ENCODE data around the gene COPZ2. TPM values are rescaled to one million over a fixed set of nuclear protein-coding genes. Genes with fewer than 3 reads are reported as not detected.

Gene COPZ2
- total RNA-seq, 1 donor: 121 TPM

DNA sequence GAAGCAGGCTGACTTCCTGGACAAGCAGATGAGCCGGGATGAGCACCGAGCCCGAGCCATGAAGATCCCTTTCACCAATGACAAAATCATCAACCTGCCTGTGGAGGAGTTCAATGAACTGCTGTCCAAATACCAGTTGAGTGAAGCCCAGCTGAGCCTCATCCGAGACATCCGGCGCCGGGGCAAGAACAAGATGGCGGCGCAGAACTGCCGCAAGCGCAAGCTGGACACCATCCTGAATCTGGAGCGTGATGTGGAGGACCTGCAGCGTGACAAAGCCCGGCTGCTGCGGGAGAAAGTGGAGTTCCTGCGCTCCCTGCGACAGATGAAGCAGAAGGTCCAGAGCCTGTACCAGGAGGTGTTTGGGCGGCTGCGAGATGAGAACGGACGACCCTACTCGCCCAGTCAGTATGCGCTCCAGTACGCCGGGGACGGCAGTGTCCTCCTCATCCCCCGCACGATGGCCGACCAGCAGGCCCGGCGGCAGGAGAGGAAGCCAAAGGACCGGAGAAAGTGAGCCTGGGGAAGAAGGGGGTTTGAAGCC is 21.6 kb upstream of the COPZ2 start:
- Histone ChIP-seq H3K79me2 (ENCODE audit: insufficient read depth, low read length) (peaks cover 74% of the 10 kb centered on the region), H3K4me2 (ENCODE audit: insufficient read depth, low read length) (no peak overlapping the region), H3K36me3 (ENCODE audit: insufficient read depth, low read length) (peaks cover 69% of the 10 kb centered on the region), H3K27me3 (ENCODE audit: insufficient read depth, low read length) (no peaks in the 10 kb centered on the region), H3K4me1 (ENCODE audit: insufficient read depth, low read length) (peaks cover 25% of the 10 kb centered on the region), H3K9me3 (ENCODE audit: low read depth, low read length) (no peaks in the 10 kb centered on the region), H3K27ac (ENCODE audit: low read depth, low read length) (no peak overlapping the region), H3K4me3 (ENCODE audit: insufficient read depth, low read length) (no peak overlapping the region), H2AFZ (ENCODE audit: low read length) (no peak overlapping the region), H4K20me1 (ENCODE audit: insufficient read depth, low read length) (peaks cover 17% of the 10 kb centered on the region)
- DNase-seq (ENCODE audit: insufficient read length, low spot score, missing footprints): no peak
- TF ChIP-seq, protein P1, sequence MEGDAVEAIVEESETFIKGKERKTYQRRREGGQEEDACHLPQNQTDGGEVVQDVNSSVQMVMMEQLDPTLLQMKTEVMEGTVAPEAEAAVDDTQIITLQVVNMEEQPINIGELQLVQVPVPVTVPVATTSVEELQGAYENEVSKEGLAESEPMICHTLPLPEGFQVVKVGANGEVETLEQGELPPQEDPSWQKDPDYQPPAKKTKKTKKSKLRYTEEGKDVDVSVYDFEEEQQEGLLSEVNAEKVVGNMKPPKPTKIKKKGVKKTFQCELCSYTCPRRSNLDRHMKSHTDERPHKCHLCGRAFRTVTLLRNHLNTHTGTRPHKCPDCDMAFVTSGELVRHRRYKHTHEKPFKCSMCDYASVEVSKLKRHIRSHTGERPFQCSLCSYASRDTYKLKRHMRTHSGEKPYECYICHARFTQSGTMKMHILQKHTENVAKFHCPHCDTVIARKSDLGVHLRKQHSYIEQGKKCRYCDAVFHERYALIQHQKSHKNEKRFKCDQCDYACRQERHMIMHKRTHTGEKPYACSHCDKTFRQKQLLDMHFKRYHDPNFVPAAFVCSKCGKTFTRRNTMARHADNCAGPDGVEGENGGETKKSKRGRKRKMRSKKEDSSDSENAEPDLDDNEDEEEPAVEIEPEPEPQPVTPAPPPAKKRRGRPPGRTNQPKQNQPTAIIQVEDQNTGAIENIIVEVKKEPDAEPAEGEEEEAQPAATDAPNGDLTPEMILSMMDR (IDR thresholded peaks at IDR 0.05; ENCODE audit: extremely low read depth, low read depth, low read length): no peak

GRCh38 chr17:48058393-48059124 is 21.0 kb upstream of the COPZ2 start:
- no peaks in the 10 kb centered on the region for H3K9me3 ChIP-seq (ENCODE audit: low read depth, low read length)
- H3K4me1 ChIP-seq (ENCODE audit: insufficient read depth, low read length): peaks cover 31% of the 10 kb centered on the region
- peaks cover 72% of the 10 kb centered on the region for H3K36me3 ChIP-seq (ENCODE audit: insufficient read depth, low read length)
- H3K4me3 ChIP-seq (ENCODE audit: insufficient read depth, low read length): no peak overlapping the region
- peaks cover 24% of the 10 kb centered on the region for H4K20me1 ChIP-seq (ENCODE audit: insufficient read depth, low read length)
- no peaks in the 10 kb centered on the region for H3K27me3 ChIP-seq (ENCODE audit: insufficient read depth, low read length)
- TF ChIP-seq, protein P1 (IDR thresholded peaks at IDR 0.05; ENCODE audit: extremely low read depth, low read depth, low read length): no peak
- H3K79me2 ChIP-seq (ENCODE audit: insufficient read depth, low read length): peaks cover 77% of the 10 kb centered on the region
- no peak overlapping the region for H3K4me2 ChIP-seq (ENCODE audit: insufficient read depth, low read length)
- no peak for DNase-seq (ENCODE audit: insufficient read length, low spot score, missing footprints)
- H3K27ac ChIP-seq (ENCODE audit: low read depth, low read length): no peak overlapping the region
- no peak overlapping the region for H2AFZ ChIP-seq (ENCODE audit: low read length)

GRCh38 chr17:48057626-48058025 is 20.0 kb upstream of the COPZ2 start:
- TF ChIP-seq, protein P1 (IDR thresholded peaks at IDR 0.05; ENCODE audit: extremely low read depth, low read depth, low read length): no peak
- Histone ChIP-seq H3K79me2 (ENCODE audit: insufficient read depth, low read length) (peaks cover 84% of the 10 kb centered on the region), H4K20me1 (ENCODE audit: insufficient read depth, low read length) (peaks cover 33% of the 10 kb centered on the region), H3K4me3 (ENCODE audit: insufficient read depth, low read length) (no peak overlapping the region), H3K4me2 (ENCODE audit: insufficient read depth, low read length) (no peak overlapping the region), H3K36me3 (ENCODE audit: insufficient read depth, low read length) (peaks cover 68% of the 10 kb centered on the region), H3K9me3 (ENCODE audit: low read depth, low read length) (no peaks in the 10 kb centered on the region), H3K4me1 (ENCODE audit: insufficient read depth, low read length) (peaks cover 41% of the 10 kb centered on the region), H3K27me3 (ENCODE audit: insufficient read depth, low read length) (no peaks in the 10 kb centered on the region), H3K27ac (ENCODE audit: low read depth, low read length) (no peak overlapping the region), H2AFZ (ENCODE audit: low read length) (no peak overlapping the region)
- DNase-seq (ENCODE audit: insufficient read length, low spot score, missing footprints): no peak

GRCh38 chr17:48056879-48057278 is 19.3 kb upstream of the COPZ2 start:
- no peak overlapping the region for H2AFZ ChIP-seq (ENCODE audit: low read length)
- H3K27ac ChIP-seq (ENCODE audit: low read depth, low read length): no peak overlapping the region
- peaks cover 60% of the 10 kb centered on the region for H3K36me3 ChIP-seq (ENCODE audit: insufficient read depth, low read length)
- no peak overlapping the region for H3K4me3 ChIP-seq (ENCODE audit: insufficient read depth, low read length)
- H4K20me1 ChIP-seq (ENCODE audit: insufficient read depth, low read length): peaks cover 41% of the 10 kb centered on the region
- no peak overlapping the region for H3K4me2 ChIP-seq (ENCODE audit: insufficient read depth, low read length)
- H3K9me3 ChIP-seq (ENCODE audit: low read depth, low read length): no peaks in the 10 kb centered on the region
- H3K4me1 ChIP-seq (ENCODE audit: insufficient read depth, low read length): peaks cover 48% of the 10 kb centered on the region
- peaks cover 79% of the 10 kb centered on the region for H3K79me2 ChIP-seq (ENCODE audit: insufficient read depth, low read length)
- TF ChIP-seq, protein P1 (IDR thresholded peaks at IDR 0.05; ENCODE audit: extremely low read depth, low read depth, low read length): no peak
- H3K27me3 ChIP-seq (ENCODE audit: insufficient read depth, low read length): no peaks in the 10 kb centered on the region
- no peak for DNase-seq (ENCODE audit: insufficient read length, low spot score, missing footprints)

All from osteoblast (primary cell).